Measurements from ENCODE around the gene NRG3. TPM values are rescaled to one million over a fixed set of nuclear protein-coding genes. Genes with fewer than 3 reads are reported as not detected.

The NRG3 gene
- total and polyA plus RNA-seq, 2 of the 4 experiments (the other 2 are of a cell fraction), result not detected

DNA sequence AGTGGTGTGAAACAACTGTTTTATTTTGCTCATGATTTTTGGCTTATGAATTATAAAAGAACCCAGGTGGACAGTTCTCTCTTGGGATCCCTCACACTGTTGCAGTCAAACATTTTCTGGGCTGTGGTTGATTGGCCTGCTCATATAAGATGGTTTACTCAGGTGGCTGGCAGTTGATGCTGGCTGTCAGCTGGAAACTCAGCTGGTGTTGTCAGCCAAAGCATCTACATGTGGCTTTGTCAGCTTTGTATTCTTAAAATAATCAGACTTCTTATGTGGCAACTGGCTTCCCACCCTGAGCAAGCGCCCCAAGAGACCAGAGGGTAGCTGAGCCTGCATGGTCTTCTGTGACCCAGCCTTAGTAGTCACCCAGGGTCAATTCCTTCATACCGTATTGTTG is 534.7 kb downstream of the NRG3 start:
- Histone ChIP-seq H3K4ac (ENCODE audit: low read depth, low read length) (no peak overlapping the region), H3K79me1 (ENCODE audit: low read depth in 1 of 2, low read length in 2 of 2) (no peaks in the 10 kb centered on the region), H2BK120ac (ENCODE audit: low read depth, low read length) (no peak overlapping the region), H3K18ac (ENCODE audit: low read depth, low read length) (no peak overlapping the region), H3K4me1 (ENCODE audit: control insufficient read depth, insufficient read depth, low read length) (no peaks in the 10 kb centered on the region), H2BK20ac (ENCODE audit: low read depth, low read length) (no peak overlapping the region), H3K9me3 (ENCODE audit: control insufficient read depth, insufficient read depth, low read length) (peaks cover 7% of the 10 kb centered on the region), H3K23ac (ENCODE audit: low read depth, low read length) (no peak overlapping the region), H2AK5ac (ENCODE audit: low read depth, low read length) (no peak overlapping the region), H3K4me2 (ENCODE audit: low read depth, low read length) (no peak overlapping the region), H4K5ac (ENCODE audit: low read depth, low read length) (no peak overlapping the region), H2AK9ac (replicated peaks; ENCODE audit: low read depth, low read length, poor library complexity) (no peak overlapping the region), H4K8ac (ENCODE audit: low read depth in 2 of 2, low read length in 2 of 2) (no peak overlapping the region), H3K9me1 (ENCODE audit: insufficient read depth, low read length) (no peaks in the 10 kb centered on the region), H2AFZ (replicated peaks; ENCODE audit: low read length, poor library complexity) (no peak overlapping the region), H2BK15ac (ENCODE audit: low read depth, low read length) (no peak overlapping the region), H3K27me3 (ENCODE audit: control insufficient read depth, insufficient read depth, low read length) (no peaks in the 10 kb centered on the region), H4K20me1 (ENCODE audit: insufficient read depth, low read length) (no peaks in the 10 kb centered on the region), H3K56ac (ENCODE audit: extremely low read depth, insufficient read depth, low read length) (no peak overlapping the region), H3K27ac (ENCODE audit: insufficient read depth, low read length) (no peak overlapping the region), H3K4me3 (ENCODE audit: insufficient read depth, low read depth, low read length) (no peak overlapping the region), H3K36me3 (ENCODE audit: control insufficient read depth, insufficient read depth, low read length) (no peaks in the 10 kb centered on the region), H3K14ac (replicated peaks; ENCODE audit: low read depth, low read length) (no peak overlapping the region), H2BK5ac (ENCODE audit: low read depth, low read length, poor library complexity, severe bottlenecking) (no peak overlapping the region), H4K91ac (ENCODE audit: insufficient read depth, low read depth, low read length) (no peak overlapping the region), H3K9ac (ENCODE audit: low read depth, low read length) (no peak overlapping the region)
- intact Hi-C loops (cut with micrococcal nuclease) (no loop called here), in situ Hi-C loops (cut with MboI; ENCODE audit: low sequenced_read_pairs) (no loop called here), dilution Hi-C loops (cut with HindIII; ENCODE audit: low sequenced_read_pairs, unreplicated experiment) (no loop called here)
- TF ChIP-seq SMC3 (IDR thresholded peaks at IDR 0.05; ENCODE audit: low read depth, low read length) (no peak), BHLHE40 (IDR thresholded peaks at IDR 0.05; ENCODE audit: low read depth, low read length) (no peak), MAZ (IDR thresholded peaks at IDR 0.05; ENCODE audit: borderline replicate concordance, low read depth, low read length) (no peak), RAD21 (IDR thresholded peaks at IDR 0.05; ENCODE audit: low read length) (no peak), FOS (IDR thresholded peaks at IDR 0.05; ENCODE audit: low read depth, low read length) (no peak), CHD1 (IDR thresholded peaks at IDR 0.05; ENCODE audit: low read depth, low read length) (no peak), NFE2L2 (IDR thresholded peaks at IDR 0.05; ENCODE audit: low read depth, low read length) (no peak), CEBPB (IDR thresholded peaks at IDR 0.05; ENCODE audit: low read depth, low read length) (no peak), RFX5 (IDR thresholded peaks at IDR 0.05; ENCODE audit: low read depth, low read length) (no peak), MAFK (IDR thresholded peaks at IDR 0.05; ENCODE audit: low read depth, low read length) (no peak), RCOR1 (IDR thresholded peaks at IDR 0.05; ENCODE audit: insufficient replicate concordance, low read length) (no peak), POLR2A (IDR thresholded peaks at IDR 0.05; ENCODE audit: low read depth, low read length) (no peak)
- TF ChIP-seq, protein P1, sequence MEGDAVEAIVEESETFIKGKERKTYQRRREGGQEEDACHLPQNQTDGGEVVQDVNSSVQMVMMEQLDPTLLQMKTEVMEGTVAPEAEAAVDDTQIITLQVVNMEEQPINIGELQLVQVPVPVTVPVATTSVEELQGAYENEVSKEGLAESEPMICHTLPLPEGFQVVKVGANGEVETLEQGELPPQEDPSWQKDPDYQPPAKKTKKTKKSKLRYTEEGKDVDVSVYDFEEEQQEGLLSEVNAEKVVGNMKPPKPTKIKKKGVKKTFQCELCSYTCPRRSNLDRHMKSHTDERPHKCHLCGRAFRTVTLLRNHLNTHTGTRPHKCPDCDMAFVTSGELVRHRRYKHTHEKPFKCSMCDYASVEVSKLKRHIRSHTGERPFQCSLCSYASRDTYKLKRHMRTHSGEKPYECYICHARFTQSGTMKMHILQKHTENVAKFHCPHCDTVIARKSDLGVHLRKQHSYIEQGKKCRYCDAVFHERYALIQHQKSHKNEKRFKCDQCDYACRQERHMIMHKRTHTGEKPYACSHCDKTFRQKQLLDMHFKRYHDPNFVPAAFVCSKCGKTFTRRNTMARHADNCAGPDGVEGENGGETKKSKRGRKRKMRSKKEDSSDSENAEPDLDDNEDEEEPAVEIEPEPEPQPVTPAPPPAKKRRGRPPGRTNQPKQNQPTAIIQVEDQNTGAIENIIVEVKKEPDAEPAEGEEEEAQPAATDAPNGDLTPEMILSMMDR (conservative IDR thresholded peaks at IDR 0.05; ENCODE audit: low read depth, low read length), result no peak
- TF ChIP-seq, protein P2, sequence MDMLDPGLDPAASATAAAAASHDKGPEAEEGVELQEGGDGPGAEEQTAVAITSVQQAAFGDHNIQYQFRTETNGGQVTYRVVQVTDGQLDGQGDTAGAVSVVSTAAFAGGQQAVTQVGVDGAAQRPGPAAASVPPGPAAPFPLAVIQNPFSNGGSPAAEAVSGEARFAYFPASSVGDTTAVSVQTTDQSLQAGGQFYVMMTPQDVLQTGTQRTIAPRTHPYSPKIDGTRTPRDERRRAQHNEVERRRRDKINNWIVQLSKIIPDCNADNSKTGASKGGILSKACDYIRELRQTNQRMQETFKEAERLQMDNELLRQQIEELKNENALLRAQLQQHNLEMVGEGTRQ (IDR thresholded peaks at IDR 0.05; ENCODE audit: low read depth, low read length), result no peak
- TF ChIP-seq, protein P3, sequence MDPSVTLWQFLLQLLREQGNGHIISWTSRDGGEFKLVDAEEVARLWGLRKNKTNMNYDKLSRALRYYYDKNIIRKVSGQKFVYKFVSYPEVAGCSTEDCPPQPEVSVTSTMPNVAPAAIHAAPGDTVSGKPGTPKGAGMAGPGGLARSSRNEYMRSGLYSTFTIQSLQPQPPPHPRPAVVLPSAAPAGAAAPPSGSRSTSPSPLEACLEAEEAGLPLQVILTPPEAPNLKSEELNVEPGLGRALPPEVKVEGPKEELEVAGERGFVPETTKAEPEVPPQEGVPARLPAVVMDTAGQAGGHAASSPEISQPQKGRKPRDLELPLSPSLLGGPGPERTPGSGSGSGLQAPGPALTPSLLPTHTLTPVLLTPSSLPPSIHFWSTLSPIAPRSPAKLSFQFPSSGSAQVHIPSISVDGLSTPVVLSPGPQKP (IDR thresholded peaks at IDR 0.05; ENCODE audit: borderline replicate concordance, low read depth, low read length), result no peak
- no CpG with 5 or more reads among the region's 2 CpGs for WGBS, 2 experiments (ENCODE audit: extremely low coverage in 2 of 2, insufficient read length in 1 of 2)
- ChIA-PET POLR2A (ENCODE audit: unreplicated experiment) (no interaction called here), CTCF (no interaction called here)
- BruUV-seq (replicated peaks), result no TSS peak
- DNase-seq (no peak), ATAC-seq (ENCODE audit: low read depth) (no peak)

Data from IMR-90 (cell line).